HG02763 (cell line): ENCODE measurements around the gene TET2.

Experiments
- ATAC-seq: cut with Tn5 transposase; IDR thresholded peaks from one replicate; pipeline ENCODE4 v1.9.1; 2021; ENCODE audit warnings: mild to moderate bottlenecking, moderate library complexity; ENCODE audit not compliant: unreplicated experiment

The TET2 gene

DNA sequence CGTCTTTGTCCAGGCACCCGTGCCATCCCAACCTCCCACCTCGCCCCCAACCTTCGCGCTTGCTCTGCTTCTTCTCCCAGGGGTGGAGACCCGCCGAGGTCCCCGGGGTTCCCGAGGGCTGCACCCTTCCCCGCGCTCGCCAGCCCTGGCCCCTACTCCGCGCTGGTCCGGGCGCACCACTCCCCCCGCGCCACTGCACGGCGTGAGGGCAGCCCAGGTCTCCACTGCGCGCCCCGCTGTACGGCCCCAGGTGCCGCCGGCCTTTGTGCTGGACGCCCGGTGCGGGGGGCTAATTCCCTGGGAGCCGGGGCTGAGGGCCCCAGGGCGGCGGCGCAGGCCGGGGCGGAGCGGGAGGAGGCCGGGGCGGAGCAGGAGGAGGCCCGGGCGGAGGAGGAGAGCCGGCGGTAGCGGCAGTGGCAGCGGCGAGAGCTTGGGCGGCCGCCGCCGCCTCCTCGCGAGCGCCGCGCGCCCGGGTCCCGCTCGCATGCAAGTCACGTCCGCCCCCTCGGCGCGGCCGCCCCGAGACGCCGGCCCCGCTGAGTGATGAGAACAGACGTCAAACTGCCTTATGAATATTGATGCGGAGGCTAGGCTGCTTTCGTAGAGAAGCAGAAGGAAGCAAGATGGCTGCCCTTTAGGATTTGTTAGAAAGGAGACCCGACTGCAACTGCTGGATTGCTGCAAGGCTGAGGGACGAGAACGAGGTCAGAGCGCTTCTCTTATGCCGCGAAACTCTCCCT, at the start of gene TET2:
Gene TET2, plus strand, starts transcription at position 601 of the 740 bp plus-strand sequence. CDS start 87,067 bp downstream, outside the sequence.
- ATAC-seq: peak; percentile 91

DNA sequence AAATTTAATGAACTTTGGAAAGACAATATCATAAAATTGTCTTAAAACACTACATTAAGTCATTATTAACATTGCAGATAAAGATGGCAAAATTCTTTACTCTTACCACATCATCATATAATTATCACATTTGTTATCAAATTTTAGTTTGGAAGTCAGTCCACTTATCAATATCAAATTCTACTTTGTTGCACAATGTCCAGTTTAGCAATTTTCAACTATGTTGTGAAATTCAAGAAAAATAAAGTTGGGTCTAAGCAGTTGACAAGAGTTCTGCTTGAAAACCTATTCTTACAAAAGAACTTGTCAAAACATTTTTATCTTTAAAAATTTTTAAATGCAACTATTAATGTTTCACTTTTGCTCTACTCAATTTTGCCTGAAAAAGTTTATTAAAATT, 44.7 kb upstream of the TET2 start:
- ATAC-seq: no peak

DNA sequence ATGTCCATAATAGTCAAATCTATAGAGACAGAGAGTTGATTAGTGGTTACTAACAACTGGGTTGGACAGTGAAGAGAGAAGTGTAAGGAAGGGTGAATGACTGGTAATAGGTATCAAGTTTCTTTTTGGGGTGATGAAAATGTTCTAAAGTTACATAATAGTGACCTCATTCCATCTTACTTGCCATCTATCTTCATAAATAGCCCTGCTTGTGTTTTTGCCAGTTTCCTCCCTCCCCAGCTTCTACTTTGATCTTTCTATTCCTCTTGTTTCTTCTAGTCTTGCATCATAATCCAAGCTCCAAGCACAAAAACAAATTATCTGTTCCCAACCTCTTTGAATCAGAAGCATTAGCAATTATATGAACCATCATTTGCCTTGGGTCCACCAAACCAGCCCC, 40.2 kb upstream of the TET2 start:
- no peak for ATAC-seq

DNA sequence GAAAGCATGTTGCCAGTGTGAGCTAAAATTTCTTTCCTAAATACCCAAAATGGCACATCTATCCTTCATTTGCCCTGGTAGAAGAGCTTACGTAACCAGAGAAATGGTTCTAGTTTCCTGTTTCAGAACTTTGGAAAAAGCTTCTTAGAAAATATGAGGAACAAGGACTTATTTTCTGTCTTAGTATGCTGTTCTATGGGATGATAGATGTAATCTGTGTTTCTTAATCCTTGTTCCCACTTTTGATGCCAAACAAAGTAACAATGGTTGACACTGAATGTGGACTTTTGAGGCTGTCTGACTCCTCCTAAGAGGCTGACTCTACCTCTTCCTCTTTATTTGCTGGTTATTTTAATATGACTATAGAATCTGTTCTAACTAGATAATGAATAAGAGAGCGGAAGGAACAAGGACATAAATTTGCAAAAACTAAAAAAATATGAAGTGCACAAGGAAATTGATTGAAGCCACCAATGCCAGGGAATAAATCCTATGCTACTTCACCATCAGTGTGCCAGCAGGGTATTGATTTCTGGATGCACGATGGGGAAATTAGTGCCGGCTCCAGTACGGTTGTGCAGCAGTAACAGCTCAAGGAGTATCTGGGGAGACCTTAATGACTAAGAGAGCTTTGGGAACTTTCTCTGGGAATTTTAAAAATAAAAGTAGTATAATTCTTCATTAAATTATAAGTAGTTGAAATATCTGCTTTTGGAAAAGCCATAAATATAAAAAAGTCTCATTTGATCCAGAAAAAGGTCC, 39.4 kb upstream of the TET2 start:
- ATAC-seq: no peak

DNA sequence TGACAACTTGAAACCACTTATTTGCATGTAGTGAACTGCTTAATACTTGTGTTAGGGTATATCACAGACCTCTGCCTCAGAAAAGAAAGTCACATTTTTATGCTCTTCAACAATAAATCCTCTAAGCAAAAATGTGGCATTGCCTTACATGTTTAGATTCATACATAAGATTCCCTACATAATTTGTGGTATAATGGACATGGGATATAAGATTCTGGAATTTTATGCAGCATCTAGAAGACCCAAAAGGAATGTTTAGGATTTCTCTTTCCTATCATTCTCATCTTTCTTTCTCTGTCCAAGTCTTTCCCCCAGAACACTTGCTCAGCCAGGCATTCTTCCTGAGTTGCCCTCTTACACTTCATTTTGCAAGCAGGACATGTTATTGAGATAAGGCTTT, 37.7 kb upstream of the TET2 start:
- ATAC-seq: no peak

DNA sequence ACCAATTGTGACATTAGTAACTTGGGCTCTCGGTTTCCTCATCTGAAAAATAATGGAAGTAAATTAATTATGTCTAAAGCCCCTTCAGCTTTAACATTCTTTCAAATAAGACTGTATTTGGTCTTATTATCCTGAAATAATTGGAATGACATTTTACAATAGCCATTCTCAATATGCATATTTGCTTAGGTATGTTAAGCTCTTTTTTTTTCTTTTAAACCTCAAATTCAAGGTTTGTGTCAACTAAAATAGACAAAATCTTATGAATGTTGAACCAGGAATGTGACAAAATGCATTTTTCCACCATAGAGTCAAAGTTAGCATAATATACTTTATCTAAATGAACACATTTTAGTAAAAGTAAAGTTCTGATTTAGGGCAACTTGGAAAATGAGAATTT, 34.4 kb upstream of the TET2 start:
- ATAC-seq: no peak

DNA sequence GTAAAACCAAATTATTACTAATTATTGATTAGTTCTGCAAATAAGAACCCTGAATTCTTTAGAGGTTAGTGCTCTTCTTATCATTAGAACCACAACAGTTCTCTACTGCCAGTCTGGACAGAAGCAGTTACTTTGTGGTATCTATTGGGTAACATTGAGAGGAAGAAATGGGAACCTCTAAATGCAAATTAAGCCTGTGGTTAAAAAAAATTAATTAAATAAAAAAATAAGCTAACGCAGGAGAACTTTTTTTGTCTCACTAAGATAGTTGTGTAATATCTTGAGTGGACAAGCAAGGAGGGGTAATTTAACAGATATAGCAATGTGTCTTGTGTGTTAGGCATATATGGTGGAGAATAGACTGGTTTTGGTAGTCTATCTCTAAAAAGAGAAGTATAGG, 32.9 kb upstream of the TET2 start:
- ATAC-seq: no peak

DNA sequence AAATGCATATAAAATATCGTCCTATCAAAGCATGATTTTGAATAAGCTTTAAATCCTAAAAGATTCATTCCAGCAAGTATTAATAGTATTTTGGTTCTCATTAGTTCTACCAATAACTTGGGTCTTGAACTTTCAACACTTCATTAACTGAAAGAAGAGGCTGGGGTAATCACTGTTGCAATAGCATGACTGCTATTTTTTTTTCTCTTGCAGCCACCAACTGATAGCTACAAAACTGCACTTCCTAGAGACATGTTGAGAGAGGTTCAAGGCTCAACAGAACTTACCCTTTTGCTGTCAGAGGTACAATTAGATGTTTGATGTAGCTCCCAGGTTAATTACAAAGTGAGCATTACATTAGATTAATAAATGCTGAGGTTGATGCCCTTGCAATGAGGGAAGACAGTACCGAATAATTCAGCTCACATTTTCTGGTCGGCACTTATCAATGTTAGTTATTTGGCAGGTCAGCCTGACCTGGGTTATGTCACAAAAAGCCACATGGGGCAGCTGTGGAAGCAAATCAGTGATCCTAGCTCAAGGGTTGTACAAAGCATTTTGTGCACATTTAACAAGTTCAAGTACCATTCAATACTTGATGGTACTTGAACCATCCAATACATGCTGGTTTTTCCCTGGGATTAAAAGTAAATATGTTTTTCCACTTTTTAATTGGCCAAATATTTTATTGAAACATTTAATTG, 29.9 kb upstream of the TET2 start:
- no peak for ATAC-seq

DNA sequence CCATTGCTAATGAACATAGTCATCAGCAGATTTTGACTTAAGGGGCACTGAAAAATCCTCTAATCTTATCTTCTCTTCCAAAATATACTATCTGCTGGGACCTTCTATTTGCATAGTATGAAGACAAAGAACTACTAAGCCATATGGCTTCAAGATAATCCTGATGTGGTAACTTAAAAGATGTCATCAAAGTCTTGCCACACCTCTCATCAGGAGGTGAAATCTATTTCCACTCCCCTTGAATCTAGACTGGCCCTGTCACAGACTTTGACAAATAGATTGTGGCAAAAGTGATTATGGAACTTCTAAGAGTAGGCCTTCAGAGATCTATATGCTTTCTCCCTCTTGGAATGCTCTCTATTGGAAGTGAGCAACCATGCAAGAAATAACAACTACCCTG, 27.3 kb upstream of the TET2 start:
- ATAC-seq: no peak

DNA sequence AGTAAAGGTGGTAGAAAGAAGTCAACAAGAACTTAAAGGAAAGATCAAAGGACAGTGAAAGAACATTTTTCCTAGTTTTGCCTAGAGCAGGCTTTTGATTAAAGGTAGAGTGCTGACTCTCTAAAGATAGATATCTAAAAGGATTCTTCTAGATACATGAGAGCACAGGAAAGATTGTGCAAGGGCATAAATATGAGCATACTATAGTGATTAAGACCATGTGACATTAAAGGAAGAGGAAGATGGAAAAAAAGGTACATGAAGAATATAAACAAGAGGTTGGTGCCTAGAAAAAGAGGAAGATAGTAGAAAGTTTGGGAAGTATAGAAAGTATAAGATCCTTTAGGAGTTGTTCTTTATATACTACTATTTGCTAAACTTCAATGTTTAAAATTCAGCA, 26.1 kb upstream of the TET2 start:
- ATAC-seq: no peak

DNA sequence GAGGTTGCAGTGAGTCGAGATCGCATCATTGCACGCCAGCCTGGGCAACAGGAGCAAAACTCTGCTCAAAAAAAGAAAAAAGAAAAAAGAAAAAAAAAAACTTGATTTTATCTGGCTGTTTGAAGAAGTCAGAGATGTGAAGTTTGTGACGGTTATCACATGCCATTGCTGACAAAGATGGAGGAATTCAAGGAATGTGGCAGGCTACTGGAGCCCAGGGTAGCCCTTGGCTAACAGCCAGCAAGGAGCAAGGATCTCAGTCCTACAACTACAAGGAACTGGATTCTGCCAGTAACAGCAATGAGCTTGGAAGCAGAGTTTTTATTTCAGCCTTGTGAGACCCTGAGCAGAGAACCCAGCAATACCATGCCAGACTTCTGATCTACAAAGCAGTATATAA, 24.3 kb upstream of the TET2 start:
- no peak for ATAC-seq

DNA sequence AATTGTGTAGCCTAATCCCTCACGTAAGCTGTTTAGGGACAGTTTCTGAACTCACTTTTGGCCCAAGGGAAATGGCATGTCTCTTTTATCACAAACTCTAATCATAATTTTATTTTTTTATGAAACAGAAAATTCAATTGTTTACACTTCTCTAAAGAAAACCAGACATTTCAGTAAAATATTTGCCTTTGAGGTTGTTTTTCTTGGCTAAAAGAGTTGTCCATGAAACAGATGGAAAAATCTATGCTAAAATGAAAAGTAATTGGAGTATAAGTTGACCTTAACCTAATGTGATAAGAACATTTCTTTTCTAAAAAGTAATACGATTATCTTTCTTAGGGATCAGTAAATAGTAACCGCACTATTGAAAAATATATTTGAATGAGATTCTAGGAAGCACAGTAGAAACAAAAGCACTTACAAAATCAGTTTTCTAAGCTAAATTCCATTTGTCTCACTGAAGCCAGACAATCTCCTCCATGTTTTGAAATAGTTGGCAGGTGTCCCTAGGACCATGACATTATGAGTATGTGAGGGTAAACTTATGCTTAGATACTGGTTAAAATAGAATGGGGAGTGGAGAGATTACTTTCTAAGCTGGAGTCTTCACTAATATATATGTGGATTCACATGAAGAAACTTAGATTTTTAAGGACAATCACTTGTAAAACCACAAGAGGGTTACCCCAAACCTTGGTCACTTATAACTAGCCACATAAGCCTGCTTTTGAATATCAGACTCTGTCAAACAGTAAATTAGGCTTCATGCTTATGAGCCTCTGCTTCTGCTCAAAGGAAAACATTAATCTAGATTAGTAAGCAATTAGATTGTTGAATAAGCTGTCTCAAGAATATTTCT, 20.1 kb upstream of the TET2 start:
- no peak for ATAC-seq

DNA sequence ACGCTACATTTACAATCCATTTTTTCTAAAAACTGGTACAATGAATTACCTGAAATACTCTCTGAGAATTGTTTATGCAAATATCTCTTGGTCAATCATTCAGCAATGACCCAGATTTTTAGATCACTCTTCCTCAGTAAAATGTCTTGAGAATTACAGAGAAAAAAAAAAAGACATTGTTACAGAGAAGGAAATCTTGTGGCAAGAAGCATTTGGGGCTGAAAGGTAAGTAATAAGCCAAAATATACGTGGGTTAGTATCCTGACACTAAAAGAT, 19.6 kb upstream of the TET2 start:
- no peak for ATAC-seq

DNA sequence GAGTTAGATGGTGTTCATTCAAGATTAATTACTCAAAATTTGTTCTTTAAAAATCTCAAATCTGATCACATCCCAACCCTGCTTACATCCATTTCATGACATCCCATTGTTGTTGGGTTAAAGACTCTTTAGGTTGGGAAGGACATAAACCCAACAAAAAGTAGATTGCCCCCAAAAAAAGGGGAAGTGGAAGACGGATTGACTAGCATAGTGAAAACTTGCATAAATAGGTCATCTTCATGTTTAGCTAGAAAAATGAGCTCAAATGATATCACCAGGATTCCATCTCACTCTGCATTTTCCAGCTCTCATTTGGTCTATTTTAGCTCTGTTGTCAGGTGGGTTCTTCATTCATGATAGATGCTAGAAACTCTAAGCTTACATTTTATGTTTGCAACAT, 18.5 kb upstream of the TET2 start:
- no peak for ATAC-seq

DNA sequence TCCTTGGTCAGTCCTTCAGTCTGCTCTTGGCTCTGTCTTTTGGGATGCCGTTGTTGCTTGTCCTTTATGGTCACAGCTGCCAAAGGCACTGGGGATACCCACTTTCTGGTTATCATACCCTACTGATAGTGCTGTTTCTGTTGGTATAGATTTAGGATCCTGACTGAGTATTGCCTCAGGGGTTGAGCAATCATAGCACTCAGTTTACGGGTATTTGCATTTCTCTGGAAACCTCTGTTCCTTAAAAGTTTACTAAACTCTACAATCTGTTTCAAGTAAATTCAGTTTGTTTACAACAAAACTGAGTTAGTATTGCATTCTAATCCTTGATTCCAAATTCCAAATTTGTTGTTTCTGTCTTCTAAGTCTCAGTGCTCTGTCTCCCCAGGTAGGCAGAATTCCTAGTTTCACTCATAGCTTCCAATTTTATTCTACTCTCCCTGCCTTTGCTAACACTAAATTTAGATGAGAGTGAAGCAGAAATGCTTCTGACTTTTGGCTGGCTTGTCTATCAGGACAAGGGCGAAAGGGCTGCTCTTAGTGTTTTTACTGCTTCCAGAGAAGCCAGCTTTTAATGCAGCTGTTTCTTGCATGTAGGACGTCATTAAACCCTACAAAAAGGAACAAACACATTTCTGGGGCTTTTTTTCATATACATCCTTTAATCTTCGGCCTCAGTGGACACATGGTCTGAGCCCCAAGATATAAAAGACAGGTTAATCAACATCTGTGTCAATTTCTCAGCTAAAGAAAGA, 17.2 kb upstream of the TET2 start:
- ATAC-seq: no peak

DNA sequence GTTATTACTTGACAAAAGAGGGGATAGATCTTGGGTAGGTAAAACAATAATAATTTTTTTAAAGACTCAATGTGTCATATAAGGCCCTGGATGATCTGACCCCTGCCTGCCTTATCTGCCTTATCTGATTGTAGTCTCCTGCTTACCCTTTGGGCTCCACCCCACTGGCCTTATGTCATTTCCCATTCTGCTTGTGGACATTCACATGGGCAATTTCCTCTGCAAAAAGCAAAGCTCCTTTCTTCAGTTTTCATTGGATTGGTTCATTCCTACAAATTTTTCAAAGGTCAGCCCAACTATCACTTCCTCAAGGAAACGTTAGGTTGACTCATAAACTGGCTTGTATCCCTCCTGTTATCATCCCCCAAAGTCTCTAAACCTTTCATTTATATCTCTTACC, 15.7 kb upstream of the TET2 start:
- no peak for ATAC-seq

DNA sequence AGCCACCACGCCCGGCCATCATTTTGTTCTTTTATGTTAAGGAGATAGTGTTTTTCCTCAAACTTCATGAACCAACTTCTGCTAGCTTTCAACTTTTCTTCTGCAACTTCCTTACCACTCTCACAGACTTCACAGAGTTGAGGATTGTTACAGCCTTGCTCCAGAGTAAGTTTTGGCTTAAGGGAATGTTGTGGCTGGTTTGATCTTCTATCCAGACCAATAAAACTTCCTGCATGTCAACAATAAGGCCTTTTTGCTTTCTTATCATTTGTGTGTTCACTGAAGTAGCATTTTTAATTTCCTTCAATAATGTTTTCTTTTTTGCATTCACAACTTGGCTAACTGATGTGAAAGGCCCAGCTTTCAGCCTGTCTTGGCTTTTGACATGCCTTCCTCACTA, 12.7 kb upstream of the TET2 start:
- ATAC-seq: no peak

DNA sequence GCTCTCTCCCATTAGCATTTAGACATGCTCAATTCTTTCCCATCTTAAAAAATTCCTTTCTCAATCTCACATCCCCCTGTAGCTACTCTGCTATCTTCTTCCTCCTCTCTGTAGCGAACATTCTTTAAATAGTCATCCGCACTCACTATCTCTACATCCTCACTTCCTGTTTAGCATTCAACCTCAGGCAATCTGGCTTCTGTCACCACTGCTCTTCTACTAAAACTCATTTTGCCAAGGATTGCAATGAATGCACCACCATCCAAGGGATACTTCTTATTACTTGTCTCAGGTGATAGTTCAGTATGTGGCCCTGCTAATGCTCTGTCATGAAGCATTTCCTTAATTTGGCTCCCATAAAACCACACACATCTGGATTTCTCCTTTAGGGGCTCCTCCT, 10.9 kb upstream of the TET2 start:
- no peak for ATAC-seq

DNA sequence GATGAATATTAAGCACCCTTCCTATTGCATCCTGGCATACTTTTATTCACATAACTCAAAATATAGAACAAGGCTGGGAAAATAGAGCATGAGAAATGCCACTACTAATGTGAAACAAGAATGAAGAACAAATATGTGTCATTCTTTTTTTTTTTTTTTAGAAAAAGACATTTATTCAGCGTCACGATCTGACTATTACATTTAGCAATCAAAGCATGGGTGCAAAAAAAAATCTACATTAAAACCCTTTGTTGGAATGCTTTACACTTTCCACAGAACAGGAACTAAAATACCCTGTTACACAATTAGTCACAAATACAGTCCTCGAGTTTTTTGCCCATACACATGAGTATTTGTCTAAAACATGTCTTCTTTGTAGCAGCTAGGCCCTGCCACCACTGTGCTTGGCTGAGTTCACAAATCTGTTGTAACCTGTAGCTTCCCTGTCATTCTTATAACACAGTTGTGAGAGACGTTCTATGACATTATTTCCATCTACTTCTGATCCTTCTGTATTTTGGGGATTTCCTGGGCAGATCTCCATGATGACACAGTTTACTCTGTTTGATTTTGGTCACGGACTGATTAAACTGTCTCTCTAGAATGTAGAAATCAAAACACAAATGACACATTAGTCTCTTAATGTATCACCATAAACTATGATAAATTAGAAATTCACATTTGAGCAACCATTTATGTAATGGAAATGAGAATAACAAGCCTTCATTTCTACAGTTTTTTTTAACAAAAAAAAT, 9.4 kb upstream of the TET2 start:
- ATAC-seq: no peak

DNA sequence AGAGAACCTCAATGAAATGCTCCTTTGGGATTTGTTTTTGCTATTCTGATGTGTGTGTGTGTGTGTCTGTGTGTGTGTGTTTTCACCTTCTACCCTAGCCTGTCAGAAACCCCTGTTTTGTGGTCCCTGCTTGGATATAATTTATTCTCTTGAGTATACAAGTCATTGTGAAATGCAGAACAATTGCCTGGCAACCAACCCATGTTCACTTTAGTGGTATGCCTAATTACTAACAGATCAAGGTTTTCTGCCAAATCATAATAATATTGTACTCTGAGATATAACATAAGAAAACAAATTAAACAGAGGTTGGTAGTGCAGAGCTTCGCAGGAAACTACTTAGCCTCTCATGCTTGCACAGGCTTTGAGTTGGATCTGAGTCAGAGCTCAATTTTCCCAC, 7.0 kb upstream of the TET2 start:
- no peak for ATAC-seq
